Lung (tissue), 12 donors: Measurements from ENCODE around the gene PRSS21. TPM values are rescaled to one million over a fixed set of nuclear protein-coding genes. Genes with fewer than 3 reads are reported as not detected.

Experiments
- ATAC-seq: fragments of 200-7000 bp; cut with Tn5 transposase; one replicate; pipeline ENCODE4 v1.9.1; 2020; ENCODE audit warnings: moderate number of reproducible peaks; ENCODE audit not compliant: insufficient read depth, low FRiP score
- DNase-seq, 3 donors: peaks; one replicate each; pipeline ENCODE4 v3.0.0-alpha.2; 2013 to 2017
- H3K27ac ChIP-seq, 2 donors: one replicate each; pipeline ENCODE4 v1.5.1; 2013; ENCODE audit warnings: mild to moderate bottlenecking in 2 of 2, moderate library complexity in 2 of 2, control low read depth in 1 of 2, inconsistent platforms in 1 of 2, low read depth in 1 of 2, low read length in 1 of 2
- H3K27me3 ChIP-seq, 3 donors: one replicate each; pipeline ENCODE4 v1.5.1; 2013; ENCODE audit warnings: low read length in 2 of 3; ENCODE audit not compliant: control insufficient read depth in 3 of 3, insufficient read depth in 3 of 3
- H3K36me3 ChIP-seq, 4 donors: one replicate each; pipeline ENCODE4 v1.5.1; 2013; ENCODE audit warnings: low read length in 4 of 4, mild to moderate bottlenecking in 1 of 4, moderate library complexity in 1 of 4; ENCODE audit not compliant: control insufficient read depth in 4 of 4, insufficient read depth in 4 of 4
- H3K4me1 ChIP-seq, 5 donors: one replicate each; pipeline ENCODE4 v1.5.1; 2013; ENCODE audit warnings: low read length in 5 of 5, mild to moderate bottlenecking in 2 of 5, moderate library complexity in 1 of 5; ENCODE audit not compliant: control insufficient read depth in 5 of 5, insufficient read depth in 5 of 5
- H3K4me3 ChIP-seq: one replicate; pipeline ENCODE4 v1.5.1; 2013; ENCODE audit warnings: mild to moderate bottlenecking, control low read depth, moderate library complexity
- H3K9ac ChIP-seq, 2 donors: one replicate each; pipeline ENCODE4 v1.5.1; 2013; ENCODE audit warnings: low read length in 2 of 2, control low read depth in 1 of 2; ENCODE audit not compliant: insufficient read depth in 1 of 2
- H3K9me3 ChIP-seq, 4 donors: one replicate each; pipeline ENCODE4 v1.5.1; 2013; ENCODE audit warnings: low read length in 3 of 4, mild to moderate bottlenecking in 1 of 4, moderate library complexity in 1 of 4; ENCODE audit not compliant: control insufficient read depth in 4 of 4, insufficient read depth in 3 of 4
- CTCF ChIP-seq: IDR thresholded peaks from 2 replicates; pipeline ENCODE4 v1.5.1; 2012; ENCODE audit warnings: mild to moderate bottlenecking; ENCODE audit errors: control extremely low read depth, extremely low read depth
- WGBS, 2 donors: extraction: QIAGEN DNeasy Blood & Tissue Kit; methylation state at CpG; one replicate each; pipeline ENCODE4 v1.1.7; 2013; 5-methylcytosine and 5-hydroxymethylcytosine counted together
- polyA plus RNA-seq, 2 donors: library from polyadenylated mRNA; stranded (reverse); fragments of 200-250 nt; gene quantifications; one replicate each; pipeline ENCODE4 v1.2.1, GENCODE V29; 2013
- total RNA-seq, 2 donors: library from RNA; depleted of rRNA in 1 of 2; stranded (reverse); fragments of >200 nt in 1 of 2; gene quantifications; one replicate each; pipeline ENCODE4 v1.2.1, GENCODE V29; 2014 to 2021
- donor health status: control.
- donor health status: control.
- donor health status: Bipolar disorder and iron deficiency.
- donor health status: healthy.
- donor health status: DM: yes; HTN: yes; CAD: no.

Gene PRSS21
- total and polyA plus RNA-seq, 4 donors, result 0.77 to 7.9 (median 4.2) TPM; not detected in 1

- no peak overlapping the region for H3K4me3 ChIP-seq
- no peaks in the 10 kb centered on the region for H3K9me3 ChIP-seq
- DNase-seq (no peak), ATAC-seq (no peak)
- no peak overlapping the region for H3K27ac ChIP-seq
- no peak overlapping the region for H3K9ac ChIP-seq
- 72 to 75% methylated on average over 7 of the region's 7 CpGs for WGBS, 2 donors
- H3K36me3 ChIP-seq, result no peaks in the 10 kb centered on the region
- no peaks in the 10 kb centered on the region for H3K27me3 ChIP-seq
- H3K4me1 ChIP-seq, result peaks cover 0 to 13% (median 0%) of the 10 kb centered on the region in 5 donors
- TF ChIP-seq CTCF, result no peak
Observed at GRCh38 chr16:2833776-2834175, 16.7 kb downstream of the PRSS21 start.

DNA sequence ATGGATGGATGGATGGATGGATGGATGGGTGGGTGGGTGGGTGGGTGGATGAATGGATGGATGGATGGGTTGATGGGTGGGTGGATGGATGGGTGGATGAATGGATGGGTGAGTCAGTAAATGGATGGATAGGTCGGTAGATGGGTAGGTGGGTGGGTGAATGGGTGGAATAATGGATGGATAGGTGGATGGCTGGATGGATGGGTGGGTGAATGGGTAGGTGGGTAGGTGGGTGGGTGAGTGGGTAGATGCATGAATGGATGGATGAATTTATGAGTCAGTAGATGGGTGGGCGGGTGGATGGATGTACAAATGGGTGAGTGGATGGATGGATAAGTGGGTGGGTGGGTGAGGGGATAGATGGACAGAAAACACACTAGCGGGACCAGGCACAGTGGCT is 17.9 kb downstream of the PRSS21 start:
- ATAC-seq (no peak), DNase-seq (no peak)
- no peak overlapping the region for H3K9ac ChIP-seq
- H3K27ac ChIP-seq, result no peak overlapping the region
- H3K36me3 ChIP-seq, result no peaks in the 10 kb centered on the region
- no peaks in the 10 kb centered on the region for H3K27me3 ChIP-seq
- H3K4me1 ChIP-seq, result peaks cover 0 to 8% (median 0%) of the 10 kb centered on the region in 5 donors
- no peak for TF ChIP-seq CTCF
- no peaks in the 10 kb centered on the region for H3K9me3 ChIP-seq
- no peak overlapping the region for H3K4me3 ChIP-seq
- WGBS, 2 donors, result 85 to 93% methylated on average over 3 of the region's 3 CpGs

GRCh38 chr16:2835638-2836493 is 18.8 kb downstream of the PRSS21 start:
- no peaks in the 10 kb centered on the region for H3K27me3 ChIP-seq
- H3K27ac ChIP-seq, result peak overlapping the region in 1 of 2 donors; percentile 75
- H3K4me1 ChIP-seq, result peaks cover 0 to 3% (median 0%) of the 10 kb centered on the region in 5 donors
- no peak overlapping the region for H3K9ac ChIP-seq
- no peak overlapping the region for H3K4me3 ChIP-seq
- 37 to 48% methylated on average over 22 of the region's 22 CpGs for WGBS, 2 donors
- no peaks in the 10 kb centered on the region for H3K9me3 ChIP-seq
- no peak for TF ChIP-seq CTCF
- ATAC-seq (peak; percentile 61), DNase-seq (peak in 2 of 3 donors; percentile 2 to 25)
- H3K36me3 ChIP-seq, result no peaks in the 10 kb centered on the region
